Keratinocyte (primary cell): ENCODE results near the gene VRTN.

Experiments
- CTCF ChIP-seq, 3 experiments: IDR thresholded peaks in 1 of 3; conservative IDR thresholded peaks in 1 of 3; optimal IDR thresholded peaks in 1 of 3; 2 replicates in 2 of 3; 3 replicates in 1 of 3; pipeline versions ENCODE3 to v1.5.1; 2011; ENCODE audit warnings: low read length in 3 of 3, mild to moderate bottlenecking in 3 of 3, moderate library complexity in 2 of 3, control low read depth in 1 of 3, inconsistent platforms in 1 of 3; ENCODE audit not compliant: insufficient read depth in 2 of 3; ENCODE audit errors: extremely low read depth in 1 of 3
- EZH2 ChIP-seq: IDR thresholded peaks from one replicate; pipeline ENCODE4 v1.6.1; 2012; ENCODE audit warnings: inconsistent platforms, mild to moderate bottlenecking, low read length, moderate library complexity

GRCh38 chr14:74401504-74402241 lies 53.4 kb downstream of the VRTN start:
- TF ChIP-seq CTCF (optimal IDR thresholded peaks at IDR 0.05 in 1 of 3, IDR thresholded peaks at IDR 0.05 in 1 of 3, conservative IDR thresholded peaks at IDR 0.05 in 1 of 3; ENCODE audit: extremely low read depth in 1 of 3, insufficient read depth in 2 of 3, low read length in 3 of 3) (no peak), EZH2 (no peak)
